ENCODE results near the gene BATF.

BATF gene

DNA sequence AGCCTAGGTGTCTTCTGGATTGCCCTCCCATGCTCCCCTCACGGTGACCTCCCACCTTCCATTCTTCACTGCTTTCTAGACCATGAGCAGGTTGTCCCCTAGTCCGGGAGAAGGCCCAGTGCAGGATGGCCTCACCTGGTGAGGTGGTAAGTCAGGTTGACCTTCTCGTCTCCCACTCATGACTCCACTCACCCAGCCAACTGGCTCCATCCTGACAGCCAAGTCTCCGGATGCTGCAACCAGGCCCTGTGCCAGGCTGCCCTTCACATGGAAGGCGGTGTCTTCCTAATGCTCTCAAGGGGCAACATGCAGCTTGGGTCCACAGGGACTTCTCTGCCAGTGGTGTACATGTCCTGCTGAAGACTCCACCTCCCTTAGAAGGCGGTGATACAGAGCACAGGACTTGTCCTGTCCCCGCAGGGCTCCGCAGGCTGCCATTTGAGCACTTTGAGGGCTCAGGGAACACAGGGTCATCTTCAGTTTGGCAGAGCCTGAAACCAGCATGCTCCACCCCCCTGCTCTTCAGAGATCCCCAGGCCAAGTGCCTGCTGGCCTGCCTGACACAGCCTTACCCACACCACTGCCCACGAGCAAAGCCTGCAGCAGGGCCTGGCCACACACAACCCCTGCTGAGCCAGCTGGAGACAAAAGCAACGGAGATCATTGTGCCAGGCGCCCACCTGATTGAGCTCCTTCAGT, 25.4 kb downstream of the BATF start:
- no peak overlapping the region for H3K27ac ChIP-seq (ENCODE audit: low read depth, low read length, severe bottlenecking)
- 86 to 91% methylated on average over 7 to 11 of the region's 11 CpGs for WGBS, 2 experiments (ENCODE audit: insufficient coverage in 2 of 2)
- H3K36me3 ChIP-seq (ENCODE audit: control insufficient read depth, insufficient read depth, low read length): no peaks in the 10 kb centered on the region
- no peaks in the 10 kb centered on the region for H3K9me3 ChIP-seq (ENCODE audit: control insufficient read depth, low read length)
- no peak overlapping the region for H3K4me3 ChIP-seq (ENCODE audit: extremely low read depth, insufficient read depth, low read length, poor library complexity, severe bottlenecking)
- H3K4me1 ChIP-seq (ENCODE audit: control insufficient read depth, insufficient read depth, low read length, poor library complexity, severe bottlenecking): no peaks in the 10 kb centered on the region

GRCh38 chr14:75548544-75548943, 26.3 kb downstream of the BATF start:
- H3K4me1 ChIP-seq (ENCODE audit: control insufficient read depth, insufficient read depth, low read length, poor library complexity, severe bottlenecking): no peaks in the 10 kb centered on the region
- H3K36me3 ChIP-seq (ENCODE audit: control insufficient read depth, insufficient read depth, low read length): no peaks in the 10 kb centered on the region
- no peak overlapping the region for H3K4me3 ChIP-seq (ENCODE audit: extremely low read depth, insufficient read depth, low read length, poor library complexity, severe bottlenecking)
- no peaks in the 10 kb centered on the region for H3K9me3 ChIP-seq (ENCODE audit: control insufficient read depth, low read length)
- WGBS, 2 experiments (ENCODE audit: insufficient coverage in 2 of 2): 75 to 92% methylated on average over 3 to 4 of the region's 7 CpGs
- H3K27ac ChIP-seq (ENCODE audit: low read depth, low read length, severe bottlenecking): no peak overlapping the region

- H3K4me1 ChIP-seq (ENCODE audit: control insufficient read depth, insufficient read depth, low read length, poor library complexity, severe bottlenecking): peaks cover 6% of the 10 kb centered on the region
- H3K27ac ChIP-seq (ENCODE audit: low read depth, low read length, severe bottlenecking): no peak overlapping the region
- WGBS, 2 experiments (ENCODE audit: insufficient coverage in 2 of 2): 80 to 100% methylated on average over 4 to 5 of the region's 5 CpGs
- no peaks in the 10 kb centered on the region for H3K36me3 ChIP-seq (ENCODE audit: control insufficient read depth, insufficient read depth, low read length)
- H3K4me3 ChIP-seq (ENCODE audit: extremely low read depth, insufficient read depth, low read length, poor library complexity, severe bottlenecking): no peak overlapping the region
- H3K9me3 ChIP-seq (ENCODE audit: control insufficient read depth, low read length): no peaks in the 10 kb centered on the region
Observed at GRCh38 chr14:75549169-75549568, 26.9 kb downstream of the BATF start.

DNA sequence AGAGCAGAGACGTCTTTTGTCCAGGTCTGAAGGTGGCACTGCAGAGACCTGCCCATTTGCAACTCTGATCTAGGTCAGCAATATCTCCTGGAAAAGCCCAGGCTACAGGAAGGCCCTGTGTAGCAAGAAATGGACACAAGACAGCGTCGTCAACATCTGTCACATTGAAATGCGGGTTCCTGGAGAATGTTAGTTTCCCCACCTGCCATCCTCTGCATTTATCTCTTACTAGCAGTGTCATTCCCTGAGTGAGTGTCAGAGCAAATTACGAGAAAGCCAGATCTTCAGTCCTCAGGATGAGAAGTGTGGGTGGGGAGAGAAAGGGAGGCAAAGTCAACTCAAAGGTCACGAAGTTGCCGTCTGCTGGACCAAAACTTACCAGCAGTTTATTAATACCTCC, 28.8 kb downstream of the BATF start:
- 91 to 92% methylated on average over 4 to 5 of the region's 7 CpGs for WGBS, 2 experiments (ENCODE audit: insufficient coverage in 2 of 2)
- H3K36me3 ChIP-seq (ENCODE audit: control insufficient read depth, insufficient read depth, low read length): no peaks in the 10 kb centered on the region
- H3K9me3 ChIP-seq (ENCODE audit: control insufficient read depth, low read length): no peaks in the 10 kb centered on the region
- no peak overlapping the region for H3K27ac ChIP-seq (ENCODE audit: low read depth, low read length, severe bottlenecking)
- H3K4me1 ChIP-seq (ENCODE audit: control insufficient read depth, insufficient read depth, low read length, poor library complexity, severe bottlenecking): peaks cover 16% of the 10 kb centered on the region
- H3K4me3 ChIP-seq (ENCODE audit: extremely low read depth, insufficient read depth, low read length, poor library complexity, severe bottlenecking): no peak overlapping the region

DNA sequence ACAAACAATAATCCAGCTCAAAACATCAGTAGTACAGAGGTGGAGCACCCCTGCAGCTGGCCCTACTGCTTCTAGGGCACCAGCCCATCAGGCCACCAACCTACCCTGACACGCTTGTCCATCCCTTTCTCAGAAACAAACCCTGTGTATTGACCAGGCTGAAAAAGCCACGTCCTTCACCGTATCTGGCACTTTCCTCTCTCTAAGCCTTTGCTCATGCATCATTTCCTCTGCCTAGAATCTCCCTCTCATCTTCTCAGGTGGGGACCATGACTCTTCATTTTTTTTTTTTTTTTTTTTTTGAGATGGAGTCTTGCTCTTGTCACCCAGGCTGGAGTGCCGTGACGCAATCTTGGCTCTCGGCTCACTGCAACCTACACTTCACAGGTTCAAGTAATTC, 30.9 kb downstream of the BATF start:
- no peaks in the 10 kb centered on the region for H3K36me3 ChIP-seq (ENCODE audit: control insufficient read depth, insufficient read depth, low read length)
- 97 to 100% methylated on average over 1 to 3 of the region's 6 CpGs for WGBS, 2 experiments (ENCODE audit: insufficient coverage in 2 of 2)
- H3K4me3 ChIP-seq (ENCODE audit: extremely low read depth, insufficient read depth, low read length, poor library complexity, severe bottlenecking): no peak overlapping the region
- peaks cover 5% of the 10 kb centered on the region for H3K9me3 ChIP-seq (ENCODE audit: control insufficient read depth, low read length)
- no peak overlapping the region for H3K27ac ChIP-seq (ENCODE audit: low read depth, low read length, severe bottlenecking)
- peaks cover 16% of the 10 kb centered on the region for H3K4me1 ChIP-seq (ENCODE audit: control insufficient read depth, insufficient read depth, low read length, poor library complexity, severe bottlenecking)

GRCh38 chr14:75553761-75554364, 31.6 kb downstream of the BATF start:
- H3K4me1 ChIP-seq (ENCODE audit: control insufficient read depth, insufficient read depth, low read length, poor library complexity, severe bottlenecking): peaks cover 16% of the 10 kb centered on the region
- H3K4me3 ChIP-seq (ENCODE audit: extremely low read depth, insufficient read depth, low read length, poor library complexity, severe bottlenecking): no peak overlapping the region
- no peaks in the 10 kb centered on the region for H3K36me3 ChIP-seq (ENCODE audit: control insufficient read depth, insufficient read depth, low read length)
- H3K27ac ChIP-seq (ENCODE audit: low read depth, low read length, severe bottlenecking): no peak overlapping the region
- H3K9me3 ChIP-seq (ENCODE audit: control insufficient read depth, low read length): peaks cover 5% of the 10 kb centered on the region
- 42 to 67% methylated on average over 2 to 3 of the region's 4 CpGs for WGBS, 2 experiments (ENCODE audit: insufficient coverage in 2 of 2)

GRCh38 chr14:75554482-75554881, 32.2 kb downstream of the BATF start:
- no peak overlapping the region for H3K4me3 ChIP-seq (ENCODE audit: extremely low read depth, insufficient read depth, low read length, poor library complexity, severe bottlenecking)
- H3K27ac ChIP-seq (ENCODE audit: low read depth, low read length, severe bottlenecking): no peak overlapping the region
- no peaks in the 10 kb centered on the region for H3K36me3 ChIP-seq (ENCODE audit: control insufficient read depth, insufficient read depth, low read length)
- H3K9me3 ChIP-seq (ENCODE audit: control insufficient read depth, low read length): peaks cover 5% of the 10 kb centered on the region
- WGBS, 2 experiments (ENCODE audit: insufficient coverage in 2 of 2): 100% methylated on average over 1 of the region's 2 CpGs; no CpG with 5 or more reads in 1 of the 2 experiments
- H3K4me1 ChIP-seq (ENCODE audit: control insufficient read depth, insufficient read depth, low read length, poor library complexity, severe bottlenecking): peaks cover 16% of the 10 kb centered on the region

- Histone ChIP-seq H3K4me1 (ENCODE audit: control insufficient read depth, insufficient read depth, low read length, poor library complexity, severe bottlenecking) (peaks cover 20% of the 10 kb centered on the region), H3K27ac (ENCODE audit: low read depth, low read length, severe bottlenecking) (no peak overlapping the region), H3K4me3 (ENCODE audit: extremely low read depth, insufficient read depth, low read length, poor library complexity, severe bottlenecking) (no peak overlapping the region), H3K36me3 (ENCODE audit: control insufficient read depth, insufficient read depth, low read length) (no peaks in the 10 kb centered on the region), H3K9me3 (ENCODE audit: control insufficient read depth, low read length) (peaks cover 5% of the 10 kb centered on the region)
- WGBS, 2 experiments (ENCODE audit: insufficient coverage in 2 of 2): 85 to 90% methylated on average over 4 to 5 of the region's 5 CpGs
Observed at GRCh38 chr14:75558440-75558839, 36.2 kb downstream of the BATF start.

DNA sequence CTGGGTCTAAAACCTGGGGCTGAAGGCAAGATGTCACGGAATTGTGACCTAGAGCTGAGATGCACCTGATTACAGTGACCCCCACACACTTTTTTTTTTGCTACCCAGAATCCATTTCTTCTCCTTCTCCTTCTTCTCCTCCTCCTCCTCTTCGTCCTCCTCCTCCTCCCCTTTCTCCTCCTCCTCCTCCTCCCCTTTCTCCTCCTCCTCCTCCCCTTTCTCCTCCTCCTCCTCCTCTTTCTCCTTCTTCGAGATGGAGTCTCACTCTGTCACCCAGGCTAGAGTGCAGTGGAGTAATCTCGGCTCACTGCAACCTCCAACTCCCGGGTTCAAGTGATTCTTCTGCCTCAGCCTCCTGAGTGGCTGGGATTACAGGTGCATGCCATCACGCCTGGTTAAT, 36.8 kb downstream of the BATF start:
- no peaks in the 10 kb centered on the region for H3K36me3 ChIP-seq (ENCODE audit: control insufficient read depth, insufficient read depth, low read length)
- 80 to 93% methylated on average over 1 to 5 of the region's 6 CpGs for WGBS, 2 experiments (ENCODE audit: insufficient coverage in 2 of 2)

GRCh38 chr14:75559451-75560222, 37.4 kb downstream of the BATF start:
- H3K27ac ChIP-seq (ENCODE audit: low read depth, low read length, severe bottlenecking): no peak overlapping the region
- 88 to 91% methylated on average over 4 of the region's 6 CpGs for WGBS, 2 experiments (ENCODE audit: insufficient coverage in 2 of 2)
- peaks cover 9% of the 10 kb centered on the region for H3K4me1 ChIP-seq (ENCODE audit: control insufficient read depth, insufficient read depth, low read length, poor library complexity, severe bottlenecking)
- H3K4me3 ChIP-seq (ENCODE audit: extremely low read depth, insufficient read depth, low read length, poor library complexity, severe bottlenecking): no peak overlapping the region
- H3K36me3 ChIP-seq (ENCODE audit: control insufficient read depth, insufficient read depth, low read length): no peaks in the 10 kb centered on the region
- peaks cover 5% of the 10 kb centered on the region for H3K9me3 ChIP-seq (ENCODE audit: control insufficient read depth, low read length)

More for the DNA sequence above, 36.8 kb downstream of the BATF start:
- Histone ChIP-seq H3K9me3 (ENCODE audit: control insufficient read depth, low read length) (peaks cover 5% of the 10 kb centered on the region), H3K27ac (ENCODE audit: low read depth, low read length, severe bottlenecking) (no peak overlapping the region), H3K4me1 (ENCODE audit: control insufficient read depth, insufficient read depth, low read length, poor library complexity, severe bottlenecking) (peaks cover 15% of the 10 kb centered on the region), H3K4me3 (ENCODE audit: extremely low read depth, insufficient read depth, low read length, poor library complexity, severe bottlenecking) (no peak overlapping the region)

Data from mesodermal cell (in vitro differentiated cells).